Cortex of kidney (tissue), 1 donor: ENCODE measurements around the gene PUM1.
"Not testable (repeated sequence)": the region's sequence is repeated elsewhere in the genome, so short reads cannot be mapped to it uniquely, and the experiment has no call there.

ENCODE experiments used
- DNase-seq: peaks from one replicate; lab custom pipeline; 2025; lab: John Stamatoyannopoulos, UW

The PUM1 gene

GRCh38 chr1:30995990-30996612 lies 69.4 kb downstream of the PUM1 start:
- no peak for DNase-seq

GRCh38 chr1:30991862-30992606 lies 73.5 kb downstream of the PUM1 start:
- no peak for DNase-seq

- DNase-seq = no peak
Measured at GRCh38 chr1:30990591-30990990, 74.9 kb downstream of the PUM1 start.

GRCh38 chr1:30988045-30988444 lies 77.5 kb downstream of the PUM1 start:
- no peak for DNase-seq

- no peak for DNase-seq
Measured at GRCh38 chr1:30986755-30987154, 78.8 kb downstream of the PUM1 start.

GRCh38 chr1:30984991-30985503 lies 80.5 kb downstream of the PUM1 start:
- DNase-seq = no peak

GRCh38 chr1:30984165-30984889 lies 81.2 kb downstream of the PUM1 start:
- DNase-seq = no peak

GRCh38 chr1:30982937-30983336 lies 82.6 kb downstream of the PUM1 start:
- DNase-seq = no peak

GRCh38 chr1:30982431-30982830 lies 83.1 kb downstream of the PUM1 start:
- no peak for DNase-seq

- DNase-seq = no peak
Measured at GRCh38 chr1:30981172-30981571, 84.3 kb downstream of the PUM1 start.

GRCh38 chr1:30977511-30977910 lies 88.0 kb downstream of the PUM1 start:
- no peak for DNase-seq

- DNase-seq = no peak
Measured at GRCh38 chr1:30977105-30977504, 88.4 kb downstream of the PUM1 start.

- DNase-seq = no peak
Measured at GRCh38 chr1:30976143-30976542, 89.4 kb downstream of the PUM1 start.

GRCh38 chr1:30975217-30975616 lies 90.3 kb downstream of the PUM1 start:
- DNase-seq = no peak

- no peak for DNase-seq
Measured at GRCh38 chr1:30974536-30974935, 91.0 kb downstream of the PUM1 start.

- DNase-seq = not testable (repeated sequence)
Measured at GRCh38 chr1:30972349-30972748, 93.2 kb downstream of the PUM1 start.

GRCh38 chr1:30971496-30971895 lies 94.0 kb downstream of the PUM1 start:
- no peak for DNase-seq

GRCh38 chr1:30969903-30970302 lies 95.6 kb downstream of the PUM1 start:
- DNase-seq = no peak

GRCh38 chr1:30968220-30968971 lies 97.1 kb downstream of the PUM1 start:
- no peak for DNase-seq

GRCh38 chr1:30966690-30967369 lies 98.7 kb downstream of the PUM1 start:
- DNase-seq = no peak

GRCh38 chr1:30965924-30966599 lies 99.5 kb downstream of the PUM1 start:
- no peak for DNase-seq
